DMS53 (cell line): ENCODE results near the gene CD28.
A peak's percentile ranks its signal among the peaks of the same experiment; 100 is the strongest.
"Not testable (repeated sequence)": the region's sequence is repeated elsewhere in the genome, so short reads cannot be mapped to it uniquely, and the experiment has no call there.

Source experiments
- DNase-seq: peaks from one replicate; lab custom pipeline; 2025; lab: John Stamatoyannopoulos, UW

The CD28 gene

DNA sequence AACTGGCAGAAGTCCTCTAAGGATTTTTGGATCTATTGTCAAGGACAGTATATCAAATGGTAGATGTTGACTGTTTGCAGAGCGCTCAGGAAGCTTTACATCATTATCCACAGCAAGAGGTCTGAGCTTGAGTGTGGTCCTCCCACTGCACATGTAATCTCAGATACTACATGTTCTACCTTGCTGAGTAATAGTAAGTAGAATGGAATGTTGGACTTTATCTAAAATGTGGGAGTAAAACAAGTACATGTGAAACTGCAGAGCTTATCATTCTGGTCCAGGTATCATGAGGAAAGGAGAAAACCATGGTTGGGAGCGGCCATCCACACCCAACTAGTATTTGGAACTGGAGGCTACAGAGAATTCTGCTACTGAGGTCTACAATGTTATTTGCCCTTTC, 19.3 kb upstream of the CD28 start:
- DNase-seq = no peak

DNA sequence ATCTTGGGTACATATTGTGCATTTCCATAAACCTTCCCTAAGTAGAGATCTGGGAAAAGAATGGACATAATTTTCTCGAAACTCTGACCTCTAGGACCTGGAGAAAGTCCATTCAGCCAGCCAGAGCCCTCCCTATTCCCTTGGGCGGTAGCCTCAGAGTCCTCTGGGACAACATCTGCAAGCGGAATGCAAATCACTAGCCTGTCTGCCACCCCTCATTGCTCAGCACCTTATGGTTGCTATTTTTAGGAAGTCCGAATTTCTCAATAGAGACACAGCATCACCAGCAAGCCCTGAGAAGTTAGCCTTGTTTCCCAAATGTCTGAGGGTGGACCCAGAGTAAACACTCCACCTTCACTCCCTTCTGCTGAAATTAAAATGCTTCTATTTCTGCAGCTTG, 17.6 kb upstream of the CD28 start:
- DNase-seq = no peak

DNA sequence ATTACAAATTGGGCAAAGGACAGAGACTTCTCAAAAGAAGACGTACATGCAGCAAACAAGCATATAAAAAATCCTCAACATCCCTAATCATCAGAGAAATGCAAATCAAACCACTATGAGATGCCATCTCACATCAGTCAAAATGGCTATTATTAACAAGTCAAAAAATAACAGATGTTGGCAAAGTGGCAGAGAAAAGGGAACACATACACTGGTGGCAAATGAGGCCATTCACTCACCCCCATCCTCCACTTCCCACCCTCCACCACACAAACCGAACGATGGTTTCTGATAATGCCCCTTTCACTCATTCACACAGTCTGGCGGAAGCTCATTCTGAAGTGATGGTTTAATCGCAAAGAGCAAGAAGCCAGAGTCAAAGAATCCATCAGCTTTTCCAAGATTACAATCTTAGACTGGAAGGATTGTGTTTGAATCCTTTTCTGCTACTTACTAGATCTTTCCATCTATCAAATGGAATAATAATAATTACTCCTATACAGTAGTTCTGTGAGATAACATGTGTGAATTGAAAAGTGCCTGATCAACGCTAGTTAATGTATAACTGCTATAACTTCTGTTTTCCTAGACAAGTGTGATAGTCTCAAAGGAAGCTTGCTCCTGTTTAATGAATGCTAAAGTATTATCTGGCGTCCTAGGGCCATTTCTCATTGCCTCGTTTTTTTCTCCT, 16.9 kb upstream of the CD28 start:
- peak; percentile 11 for DNase-seq

DNA sequence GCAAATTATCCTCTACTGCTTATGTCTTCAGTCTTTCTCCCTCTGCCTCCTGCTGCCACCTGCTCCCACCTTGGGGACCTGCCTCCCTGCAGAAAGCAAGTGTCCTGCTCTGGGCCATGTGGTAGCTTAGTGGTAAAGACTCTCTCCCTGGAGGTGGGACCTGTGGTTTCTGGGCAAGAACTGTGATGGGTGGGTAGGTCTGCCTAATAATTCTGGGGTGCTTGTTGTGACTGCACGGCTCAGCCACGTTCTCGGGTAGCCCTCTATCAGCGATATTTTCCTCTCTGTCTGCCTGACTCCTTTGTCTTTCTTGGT, 16.4 kb upstream of the CD28 start:
- DNase-seq = no peak

DNA sequence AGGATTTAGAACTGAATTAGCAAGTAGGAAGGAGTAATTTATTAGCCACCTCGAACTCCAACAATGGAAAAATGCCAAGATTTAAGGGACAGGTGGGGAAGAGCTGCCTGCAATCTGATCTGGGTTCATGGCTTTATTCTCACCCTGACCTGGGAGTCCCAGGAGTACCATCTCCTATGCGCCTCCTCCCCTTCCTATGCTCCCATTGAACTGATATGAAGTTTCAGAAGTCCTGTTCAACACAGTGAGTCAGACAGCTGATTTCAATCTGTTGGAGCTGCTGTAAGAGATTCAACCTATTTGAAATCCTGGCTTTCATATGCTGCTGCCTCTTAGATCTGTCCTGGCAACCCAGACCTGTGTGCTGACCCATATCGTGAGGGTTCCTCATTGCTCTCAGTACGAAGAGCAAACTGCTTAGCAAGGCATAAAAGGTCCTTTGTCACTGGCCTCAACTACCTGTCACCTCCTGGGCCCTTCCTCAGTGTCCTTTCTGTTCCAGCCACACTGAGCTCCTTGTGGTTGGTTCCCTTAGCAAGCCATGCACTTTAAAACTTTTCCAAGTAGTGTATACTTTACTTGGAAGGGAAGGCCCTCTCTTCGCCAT, 15.9 kb upstream of the CD28 start:
- DNase-seq = no peak

DNA sequence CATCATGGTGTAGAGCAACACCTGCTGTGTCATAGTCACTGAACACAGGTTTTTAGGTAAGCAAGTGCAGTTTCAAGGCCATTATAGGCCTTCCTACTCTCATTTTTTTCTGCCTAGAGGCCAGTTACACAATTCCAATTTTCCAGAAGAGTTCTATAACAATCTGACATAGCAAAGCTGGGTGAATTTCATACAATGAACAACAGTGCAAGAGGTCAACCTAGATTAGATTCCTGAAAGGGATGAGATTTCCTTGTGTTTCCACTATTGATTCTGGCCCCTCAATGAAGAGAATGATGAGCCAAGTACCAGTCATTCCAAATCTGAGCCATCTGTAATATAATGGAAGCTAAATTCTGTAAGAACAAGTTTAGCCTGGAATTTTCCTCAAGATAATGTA, 15.3 kb upstream of the CD28 start:
- DNase-seq = no peak

DNA sequence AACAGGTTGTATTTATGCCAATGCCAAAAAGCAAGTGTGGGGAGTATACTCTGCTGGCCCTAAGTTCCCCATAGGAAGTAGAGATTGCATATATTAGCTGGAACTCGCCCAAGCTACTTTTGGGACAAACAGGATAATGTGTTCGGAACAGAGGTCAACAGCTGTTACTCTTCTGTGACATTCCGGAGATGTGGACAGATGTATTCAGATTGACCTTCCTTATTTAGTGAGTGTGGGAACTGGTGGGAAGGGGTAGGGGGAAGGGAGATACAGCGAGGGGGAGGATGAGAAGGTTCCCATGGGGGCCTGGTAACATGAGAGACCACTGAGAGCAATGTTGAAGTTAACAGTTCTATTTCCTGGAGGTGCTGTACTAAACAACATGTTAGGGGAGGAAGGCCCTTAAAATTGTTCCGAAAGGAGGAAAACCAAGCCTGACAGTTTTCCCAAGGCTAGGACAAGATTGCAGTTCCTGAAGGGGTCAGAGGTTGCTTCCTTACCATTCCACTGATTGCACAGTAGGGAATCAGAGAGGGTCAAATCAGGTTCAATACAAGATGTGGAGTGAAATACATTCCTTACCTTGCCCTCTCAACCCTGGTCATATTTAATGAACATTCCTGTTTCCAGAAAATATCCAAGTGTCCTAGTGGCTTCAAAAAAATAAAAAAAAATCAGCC, 14.3 kb upstream of the CD28 start:
- no peak for DNase-seq

DNA sequence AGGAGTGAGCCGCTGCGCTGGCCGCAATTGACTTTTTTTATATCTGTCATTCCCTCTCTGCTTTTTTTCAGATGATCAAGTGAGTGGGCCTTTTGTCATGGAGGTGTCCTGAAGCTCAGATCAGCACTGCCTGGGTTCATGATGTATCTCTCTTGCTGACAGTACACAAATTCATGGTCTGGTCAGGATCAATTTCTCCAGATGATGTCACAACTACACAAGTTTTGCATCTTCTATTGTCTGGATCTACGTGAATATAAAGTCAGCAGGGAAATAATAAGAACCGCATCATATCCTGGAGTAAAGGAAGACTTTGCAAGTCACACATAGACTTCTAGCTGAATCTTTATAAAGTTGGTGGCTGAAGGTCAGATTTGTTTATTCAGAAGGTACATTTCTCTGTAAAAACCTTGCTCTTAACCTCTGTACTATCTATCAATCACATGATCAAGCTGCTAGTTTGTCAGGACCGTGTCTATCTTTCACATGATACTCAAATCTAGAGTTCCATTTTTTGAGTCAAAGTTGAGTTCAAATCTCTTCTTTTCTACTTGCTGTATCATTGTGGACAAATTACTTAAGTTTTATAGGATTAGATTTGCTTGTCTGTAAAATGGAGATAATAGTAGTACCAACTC, 13.1 kb upstream of the CD28 start:
- DNase-seq = no peak

DNA sequence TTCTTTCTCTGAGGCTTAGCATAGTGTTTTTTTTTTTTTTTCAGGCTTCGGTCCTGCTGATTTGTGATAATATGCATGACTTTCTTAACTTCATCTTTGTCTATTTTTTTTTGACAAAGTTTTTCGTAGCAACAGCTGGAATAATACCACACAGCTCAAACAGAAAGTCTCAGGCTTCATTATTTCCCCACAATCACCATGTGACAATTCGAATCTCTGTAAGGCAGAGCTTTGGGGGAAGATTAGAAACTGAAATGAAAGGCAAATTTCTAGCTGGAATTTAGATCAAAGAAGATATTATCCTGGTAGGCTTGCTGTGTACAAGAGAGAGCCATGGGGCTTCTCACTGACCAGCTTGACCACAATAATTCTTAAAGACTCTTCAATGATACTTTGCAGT, 12.2 kb upstream of the CD28 start:
- DNase-seq = no peak

DNA sequence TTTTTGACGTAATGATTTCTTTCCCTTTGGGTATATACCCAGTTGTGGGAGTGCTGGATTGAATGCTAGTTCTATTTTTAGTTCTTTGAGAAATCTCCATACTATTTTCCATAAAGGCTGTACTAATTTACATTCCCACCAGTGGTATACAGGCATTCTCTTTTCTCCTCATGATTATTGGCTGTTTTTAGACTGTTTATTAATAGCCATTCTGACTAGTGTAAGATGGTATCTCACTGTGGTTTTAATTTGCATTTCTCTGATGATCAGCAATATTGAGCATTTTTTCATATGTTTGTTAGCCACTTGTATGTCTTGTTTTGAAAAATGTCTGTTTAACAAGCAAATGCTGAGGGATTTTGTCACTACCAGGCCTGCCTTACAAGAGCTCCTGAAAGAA, 9.2 kb upstream of the CD28 start:
- no peak for DNase-seq

DNA sequence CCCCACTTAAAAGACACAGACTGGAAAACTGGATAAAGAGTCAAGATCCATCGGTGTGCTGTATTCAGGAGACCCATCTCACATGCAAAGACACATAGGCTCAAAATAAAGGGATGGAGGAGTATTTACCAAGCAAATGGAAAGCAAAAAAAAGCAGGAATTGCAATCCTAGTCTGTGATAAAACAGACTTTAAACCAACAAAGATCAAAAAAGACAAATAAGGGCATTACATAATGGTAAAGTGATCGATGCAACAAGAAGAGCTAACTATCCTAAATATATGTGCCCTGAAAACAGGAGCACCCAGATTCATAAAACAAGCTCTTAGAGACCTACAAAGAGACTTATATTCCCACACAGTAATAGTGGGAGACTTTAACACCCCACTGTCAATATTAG, 8.7 kb upstream of the CD28 start:
- DNase-seq = not testable (repeated sequence)

DNA sequence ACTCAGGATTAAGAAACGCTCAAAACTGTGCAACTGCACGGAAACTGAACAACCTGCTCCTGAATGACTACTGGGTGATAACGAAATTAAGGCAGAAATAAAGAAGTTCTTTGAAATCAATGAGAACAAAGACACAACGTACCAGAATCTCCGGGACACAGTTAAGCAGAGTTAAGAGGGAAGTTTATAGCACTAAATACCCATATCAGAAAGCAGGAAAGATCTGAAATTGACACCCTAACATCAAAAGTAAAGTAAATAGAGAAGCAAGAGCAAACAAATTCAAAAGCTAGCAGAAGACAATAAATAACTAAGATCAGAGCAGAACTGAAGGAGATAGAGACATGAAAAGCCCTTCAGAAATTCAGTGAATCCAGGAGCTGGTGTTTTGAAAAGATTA, 8.0 kb upstream of the CD28 start:
- DNase-seq = peak; percentile 39

DNA sequence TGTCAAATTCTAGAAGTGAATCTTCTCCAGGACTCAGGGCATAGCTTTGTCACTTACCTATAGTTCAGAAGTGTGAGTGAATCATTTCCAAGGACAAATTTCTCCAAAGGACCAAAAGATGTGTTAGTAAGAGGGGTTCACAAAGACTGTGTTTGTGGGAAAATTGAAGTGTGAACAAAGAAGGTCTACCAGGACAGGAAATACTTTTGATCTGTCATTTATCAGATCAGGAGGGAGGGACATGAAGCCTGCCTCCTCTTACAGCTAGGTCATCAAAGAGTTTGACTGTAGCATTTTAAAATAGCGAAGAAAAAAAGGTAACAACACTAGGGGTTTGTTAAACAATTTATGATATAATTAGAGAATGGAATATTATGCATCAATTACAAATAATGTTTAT, 2.0 kb upstream of the CD28 start:
- no peak for DNase-seq

DNA sequence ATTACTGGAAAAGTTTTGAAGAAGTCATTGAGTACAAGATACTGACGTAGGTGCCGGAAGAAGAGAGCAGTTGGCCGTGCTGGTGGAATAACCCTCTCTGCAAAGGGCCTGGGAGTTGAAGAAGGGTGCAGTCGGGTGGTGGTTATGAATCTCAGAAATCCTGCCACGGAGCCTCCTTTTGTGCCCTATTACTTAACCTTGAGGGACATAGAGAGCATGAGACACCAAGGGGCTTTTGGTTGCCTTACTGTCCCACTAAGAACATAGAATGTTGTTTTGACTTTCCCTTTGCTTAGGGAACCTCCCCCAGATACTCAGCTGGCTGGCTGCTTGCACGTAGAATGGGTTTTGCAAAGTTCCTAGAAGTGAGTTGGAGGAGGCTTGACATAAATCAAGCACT, 1.3 kb upstream of the CD28 start:
- no peak for DNase-seq

DNA sequence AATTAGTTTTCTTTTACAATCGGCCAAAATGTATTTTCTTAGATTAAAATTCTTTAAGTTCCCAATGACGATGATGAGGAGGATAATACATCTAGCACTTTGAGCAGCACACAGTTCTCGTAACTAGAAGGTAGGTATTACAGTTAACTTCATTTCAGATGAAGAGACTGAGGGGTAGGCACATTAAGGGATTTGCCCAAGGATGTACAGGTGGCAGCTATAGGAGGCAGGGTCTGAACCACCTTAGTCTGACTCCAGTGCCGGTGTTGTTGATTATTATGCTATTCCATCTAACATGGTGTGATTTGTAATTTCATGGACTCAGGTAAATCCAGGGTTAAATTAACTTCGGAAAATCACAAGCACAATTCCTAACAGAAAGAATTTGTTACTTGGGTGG, 1.1 kb downstream of the CD28 start:
- no peak for DNase-seq

DNA sequence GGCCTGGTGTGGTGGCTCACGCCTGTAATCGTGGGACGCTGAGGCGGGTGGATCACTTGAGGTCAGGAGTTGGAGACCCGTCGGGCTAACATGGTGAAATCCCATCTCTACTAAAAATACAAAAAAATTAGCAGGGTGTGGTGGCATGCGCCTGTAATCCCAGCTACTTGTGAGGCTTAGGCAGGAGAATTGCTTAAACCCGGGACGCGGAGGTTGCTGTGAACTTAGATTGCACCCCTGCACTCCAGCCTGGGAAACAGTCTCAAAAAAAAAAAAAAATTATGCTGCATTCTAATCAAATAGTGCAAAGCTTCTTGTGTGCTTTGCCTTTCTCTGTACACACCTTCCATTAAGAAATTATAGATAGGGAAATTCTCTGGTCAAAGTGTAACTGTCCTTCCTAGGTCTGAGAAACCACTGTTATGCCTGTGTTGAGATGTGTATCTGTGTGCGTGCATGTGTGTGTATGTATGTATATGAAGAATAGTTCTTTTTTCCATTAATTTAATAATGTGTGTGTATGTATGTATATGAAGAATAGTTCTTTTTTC, 2.5 kb downstream of the CD28 start:
- no peak for DNase-seq

DNA sequence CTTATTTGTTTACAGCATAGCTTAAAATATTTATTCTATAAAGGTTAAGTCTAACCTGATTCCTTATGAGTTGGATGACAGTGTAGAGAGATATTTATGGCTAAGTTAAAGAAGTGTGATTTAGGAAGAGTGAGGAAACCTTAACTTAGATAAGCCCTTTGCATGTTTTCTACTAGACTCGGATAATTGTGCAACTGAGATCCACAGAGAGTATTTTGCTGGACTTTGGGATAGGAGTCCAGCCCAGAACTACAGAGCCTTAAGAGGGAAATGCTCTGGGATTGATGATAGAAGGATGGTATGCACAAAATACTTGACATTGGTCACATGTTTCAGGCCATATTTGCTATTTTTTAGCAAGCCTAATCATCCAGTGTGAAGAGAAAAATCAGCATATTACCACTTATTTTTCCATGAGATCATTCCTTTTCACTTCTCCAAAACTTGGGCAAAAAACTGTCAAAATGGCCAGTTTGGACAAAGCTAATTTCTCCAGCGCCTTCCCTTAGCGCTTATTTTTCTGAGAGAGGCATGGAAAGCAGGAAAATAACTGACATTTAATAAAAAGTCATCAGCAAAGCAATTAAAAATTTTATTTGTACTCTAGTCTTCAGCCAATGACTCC, 3.1 kb downstream of the CD28 start:
- DNase-seq = no peak

DNA sequence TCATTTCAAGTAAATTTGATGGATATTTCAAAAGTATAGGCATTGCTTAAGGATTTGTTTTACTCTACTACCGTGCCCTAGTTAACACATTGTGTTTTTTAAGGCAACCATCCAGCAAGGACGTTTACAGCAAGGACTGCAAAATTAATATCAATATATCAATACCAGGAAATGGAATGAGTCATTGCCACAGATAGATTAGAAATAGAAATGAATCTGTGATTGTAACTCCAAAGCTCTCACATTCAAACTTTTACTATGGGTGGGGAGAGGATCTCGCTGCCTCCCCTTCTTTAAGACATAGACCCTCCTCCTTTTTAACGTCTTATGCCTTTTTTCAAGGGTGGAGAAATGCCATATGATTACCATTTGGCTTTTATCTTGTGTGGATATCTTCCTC, 3.8 kb downstream of the CD28 start:
- DNase-seq = no peak

DNA sequence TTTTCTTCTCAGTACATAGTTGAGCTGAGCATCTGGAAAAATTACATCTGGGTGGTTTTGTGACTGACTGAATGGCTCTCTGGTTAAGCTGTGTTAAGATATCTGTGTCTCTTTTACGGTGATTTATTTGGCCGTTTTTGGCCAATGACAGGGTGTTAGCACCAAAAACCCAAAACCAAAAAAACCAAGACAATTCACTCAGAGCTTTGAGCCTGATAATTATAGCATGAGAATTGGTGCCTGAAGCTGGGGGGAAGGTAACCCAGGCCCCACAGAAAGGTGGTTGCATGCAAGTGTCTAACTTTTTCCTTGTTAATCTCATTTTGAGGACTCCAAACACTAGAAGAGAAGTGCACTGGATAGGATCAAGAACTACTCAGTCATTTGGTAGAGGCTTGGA, 4.5 kb downstream of the CD28 start:
- DNase-seq = no peak

DNA sequence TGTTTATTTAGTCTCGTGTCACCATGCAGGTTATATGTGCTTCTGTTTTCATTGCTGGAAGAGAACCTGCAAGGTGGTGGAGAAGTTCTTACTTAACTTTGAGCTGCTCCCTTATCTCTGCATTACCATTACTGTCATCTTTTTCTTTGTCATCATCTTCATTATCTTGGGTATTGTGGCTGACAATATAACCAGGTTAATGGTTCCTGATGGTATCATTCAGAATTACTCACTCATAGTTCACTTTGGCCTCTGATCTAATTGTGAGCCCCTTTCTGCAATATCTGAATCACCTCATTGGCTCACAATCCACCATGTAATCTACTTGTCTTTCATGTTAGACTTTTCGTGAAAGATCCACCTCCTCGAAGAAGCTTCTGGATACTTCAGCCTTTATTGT, 5.0 kb downstream of the CD28 start:
- no peak for DNase-seq

DNA sequence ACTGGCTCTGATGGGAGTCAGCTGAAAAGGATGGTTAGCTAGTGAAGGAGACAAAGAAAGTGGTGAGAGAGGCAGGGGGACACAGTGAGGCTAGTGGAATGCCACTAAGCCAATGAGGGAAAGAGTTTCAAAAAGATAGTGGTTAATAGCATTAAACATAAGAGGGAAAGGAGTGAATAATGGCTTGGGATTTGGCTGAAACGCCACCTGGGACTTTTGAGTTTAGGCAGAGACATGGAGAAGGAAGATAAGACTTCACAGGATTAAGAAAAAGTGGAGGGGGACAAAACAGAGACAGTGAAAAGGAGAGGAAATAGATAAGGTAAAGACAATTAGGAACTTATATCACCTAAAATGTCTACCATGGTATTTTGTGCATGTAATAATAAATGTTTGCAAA, 6.9 kb downstream of the CD28 start:
- no peak for DNase-seq

DNA sequence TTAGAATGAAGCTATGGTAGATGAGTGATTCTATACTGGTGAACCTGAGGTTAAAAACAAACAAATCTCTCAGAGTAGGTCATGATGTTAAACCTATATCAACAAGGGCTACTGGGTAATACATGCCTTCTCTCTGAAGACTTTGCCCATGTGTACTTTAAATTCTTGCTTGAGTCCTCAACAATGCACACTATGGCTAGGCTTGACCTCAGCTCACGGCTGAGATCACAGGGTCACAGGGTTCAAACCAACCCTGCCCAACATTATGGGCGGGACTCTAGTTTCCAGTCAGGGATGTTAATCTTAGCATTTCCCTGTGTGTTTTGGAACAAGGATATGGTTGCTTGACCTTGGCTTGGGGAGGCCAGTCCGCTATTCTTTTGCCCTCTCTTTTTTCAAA, 7.7 kb downstream of the CD28 start:
- DNase-seq = no peak

DNA sequence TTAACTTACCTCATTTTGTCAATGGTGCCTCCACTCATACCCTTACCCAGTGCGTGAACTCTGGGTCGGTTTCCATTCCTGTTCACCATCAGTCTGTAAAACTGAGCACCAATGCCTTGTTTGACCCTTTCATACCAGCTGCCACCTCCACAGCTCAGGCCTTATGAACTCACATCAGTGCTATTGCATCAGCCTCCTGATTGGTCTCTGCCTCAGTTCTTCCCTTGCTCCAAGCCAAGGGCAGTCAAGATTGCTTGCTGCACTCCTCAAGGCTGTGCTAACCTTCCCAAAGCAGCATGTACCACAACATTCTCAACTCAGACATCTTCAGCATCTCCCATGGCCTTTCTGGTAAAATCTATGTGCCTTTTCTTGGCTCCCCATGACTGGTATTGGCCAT, 9.3 kb downstream of the CD28 start:
- no peak for DNase-seq
